Lower leg skin (tissue), 4 donors: ENCODE results near the gene ALS2. TPM values are rescaled to one million over a fixed set of nuclear protein-coding genes. Genes with fewer than 3 reads are reported as not detected.

Source experiments
- DNase-seq, 2 donors: peaks; one replicate each; pipeline ENCODE4 v3.0.0-alpha.2; 2019; ENCODE audit warnings: low spot score in 2 of 2
- H3K4me3 ChIP-seq: fragments of 200-600 bp; sonication (generic); 2 replicates; pipeline ENCODE4 v1.5.1; 2017; ENCODE audit warnings: mild to moderate bottlenecking, low read depth; ENCODE audit not compliant: poor library complexity, severe bottlenecking
- POLR2A ChIP-seq, 2 donors: fragments of 450-650 bp; IDR thresholded peaks; one replicate each; pipeline ENCODE4 v1.6.1; 2016 to 2017; ENCODE audit warnings: antibody characterized with exemption in 2 of 2, mild to moderate bottlenecking in 1 of 2, moderate library complexity in 1 of 2
- WGBS, 2 donors: methylation state at CpG; one replicate each; pipeline ENCODE4 v1.1.5; 2018; 5-methylcytosine and 5-hydroxymethylcytosine counted together
- intact Hi-C: fragments of 100-400 bp; cut with DNase I; formaldehyde crosslinking; loops from one replicate; pipeline ENCODE4 v1.15.0; 2023; ENCODE audit warnings: low total_unique reads
- total RNA-seq, 4 donors: library from RNA; depleted of rRNA; stranded (reverse); fragments of >200 nt; gene quantifications; one replicate each; pipeline ENCODE4 v1.1.0, GENCODE V29; 2016
- TF ChIP-seq, protein P1 (sequence below), 3 donors: fragments of 450-650 bp; IDR thresholded peaks; one replicate each; pipeline ENCODE4 v1.5.1; 2016; ENCODE audit warnings: antibody characterized with exemption in 3 of 3, mild to moderate bottlenecking in 3 of 3, moderate library complexity in 2 of 3

ALS2 gene
- total RNA-seq, 4 donors from 2014 or later: 8.6 to 26.4 (median 17.9) TPM

DNA sequence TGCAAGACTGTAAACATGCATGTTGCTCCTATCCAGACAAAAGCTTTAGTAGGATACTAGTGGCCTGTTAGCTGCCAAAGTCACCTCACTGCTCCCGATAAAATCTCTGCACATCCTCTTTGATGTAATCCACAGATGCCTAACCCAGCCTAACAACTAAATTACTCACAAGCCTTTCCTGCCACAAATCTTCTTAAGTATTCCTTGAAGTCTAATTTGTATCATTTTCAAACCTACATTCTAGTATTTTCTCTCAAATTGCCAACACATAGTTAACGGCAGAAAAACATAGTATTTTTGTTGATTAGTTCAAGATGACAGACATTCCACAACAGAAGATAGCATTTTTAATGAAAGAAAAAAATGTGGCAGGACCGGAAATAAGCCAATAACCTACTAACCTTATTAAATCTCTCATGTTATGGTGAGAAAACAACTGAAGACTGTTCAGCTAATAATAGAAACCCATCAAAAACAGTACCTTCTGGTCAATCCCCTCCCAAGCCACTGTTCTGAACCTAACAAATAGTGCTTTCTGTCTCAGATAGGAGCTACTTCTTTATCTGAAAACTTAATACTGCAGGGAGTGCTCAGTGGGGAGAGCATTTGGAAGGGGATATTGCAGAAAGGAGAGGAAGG is 82.0 kb downstream of the ALS2 start, which contains the start of gene MPP4:
MPP4 (minus strand) TSS at position 57 of the 639 bp plus-strand sequence. CDS start 4,690 bp downstream, outside the sequence.
- H3K4me3 ChIP-seq: no peak within 1 kb of the TSS
- WGBS, 2 donors: 14 to 23% methylated on average over 3 of the region's 3 CpGs
- DNase-seq: no peak
- intact Hi-C loops: no loop called here
- TF ChIP-seq, protein P1, sequence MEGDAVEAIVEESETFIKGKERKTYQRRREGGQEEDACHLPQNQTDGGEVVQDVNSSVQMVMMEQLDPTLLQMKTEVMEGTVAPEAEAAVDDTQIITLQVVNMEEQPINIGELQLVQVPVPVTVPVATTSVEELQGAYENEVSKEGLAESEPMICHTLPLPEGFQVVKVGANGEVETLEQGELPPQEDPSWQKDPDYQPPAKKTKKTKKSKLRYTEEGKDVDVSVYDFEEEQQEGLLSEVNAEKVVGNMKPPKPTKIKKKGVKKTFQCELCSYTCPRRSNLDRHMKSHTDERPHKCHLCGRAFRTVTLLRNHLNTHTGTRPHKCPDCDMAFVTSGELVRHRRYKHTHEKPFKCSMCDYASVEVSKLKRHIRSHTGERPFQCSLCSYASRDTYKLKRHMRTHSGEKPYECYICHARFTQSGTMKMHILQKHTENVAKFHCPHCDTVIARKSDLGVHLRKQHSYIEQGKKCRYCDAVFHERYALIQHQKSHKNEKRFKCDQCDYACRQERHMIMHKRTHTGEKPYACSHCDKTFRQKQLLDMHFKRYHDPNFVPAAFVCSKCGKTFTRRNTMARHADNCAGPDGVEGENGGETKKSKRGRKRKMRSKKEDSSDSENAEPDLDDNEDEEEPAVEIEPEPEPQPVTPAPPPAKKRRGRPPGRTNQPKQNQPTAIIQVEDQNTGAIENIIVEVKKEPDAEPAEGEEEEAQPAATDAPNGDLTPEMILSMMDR (IDR thresholded peaks at IDR 0.05): no peak
- TF ChIP-seq POLR2A (IDR thresholded peaks at IDR 0.05): no peak

DNA sequence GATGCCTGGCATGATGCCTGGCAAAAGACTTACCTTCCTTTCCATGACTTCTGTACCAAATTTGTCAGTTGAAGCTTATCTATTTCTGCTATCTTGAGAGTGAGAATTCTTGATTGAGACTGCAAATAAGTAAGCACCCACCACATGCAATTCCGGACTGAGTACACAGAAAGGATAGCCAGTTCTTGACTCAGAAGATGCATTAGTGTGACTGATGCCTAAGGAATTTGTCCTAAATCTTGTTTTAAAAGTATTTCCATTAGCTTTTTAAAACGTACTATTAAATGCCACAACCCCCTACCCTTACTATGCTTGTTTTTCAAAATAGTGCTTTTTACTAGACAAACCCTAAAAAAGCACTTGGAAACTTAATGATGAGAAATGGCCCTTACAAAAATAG is 82.8 kb downstream of the ALS2 start:
- no peak overlapping the region for H3K4me3 ChIP-seq
- no peak for TF ChIP-seq POLR2A (IDR thresholded peaks at IDR 0.05)
- TF ChIP-seq, protein P1 (IDR thresholded peaks at IDR 0.05): no peak
- intact Hi-C loops: no loop called here
- WGBS, 2 donors: 36 to 46% methylated on average over 2 of the region's 2 CpGs
- DNase-seq: no peak

DNA sequence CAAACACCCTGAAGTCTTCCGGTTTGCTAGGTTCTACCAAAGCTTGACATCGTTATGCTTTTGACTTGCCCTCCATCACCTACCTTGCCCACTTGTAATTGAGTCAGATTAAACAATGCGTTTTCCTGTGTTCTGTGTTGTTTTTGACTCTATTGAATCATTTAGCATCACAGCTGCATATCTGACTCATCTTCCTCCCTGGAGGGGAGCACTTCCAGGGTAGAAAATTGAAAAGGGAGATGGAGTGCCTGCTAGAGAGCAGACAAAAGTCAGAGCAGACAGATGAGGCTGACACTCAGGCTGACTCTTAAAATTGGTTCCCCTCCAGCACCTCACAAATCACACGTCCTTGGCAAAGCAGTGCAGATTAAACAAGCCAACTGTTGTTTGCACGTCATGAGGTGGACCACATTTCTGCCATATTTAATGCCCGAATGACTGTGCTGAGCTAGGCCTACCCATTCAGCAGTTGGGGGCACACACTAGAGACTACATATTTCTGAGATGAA is 84.5 kb downstream of the ALS2 start:
- intact Hi-C loops: no loop called here
- WGBS, 2 donors: 47 to 58% methylated on average over 6 of the region's 6 CpGs

DNA sequence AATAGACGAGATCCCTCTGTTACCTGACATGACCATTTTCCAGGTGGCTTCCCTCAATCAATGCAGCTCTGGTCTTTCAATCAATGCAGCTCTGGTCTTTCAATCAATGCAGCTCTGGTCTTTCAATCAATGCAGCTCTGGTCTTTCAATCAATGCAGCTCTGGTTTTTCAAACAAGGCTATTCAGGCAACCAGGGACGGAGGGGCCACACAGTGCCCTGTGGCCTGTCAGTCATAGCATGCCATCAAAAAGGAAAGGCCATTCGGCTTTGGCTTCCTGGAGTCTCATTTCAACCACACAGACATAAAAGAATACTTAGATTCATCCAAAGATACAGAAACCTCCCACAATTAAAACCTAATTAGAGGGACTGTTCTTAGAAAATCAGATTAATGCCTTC is 95.6 kb downstream of the ALS2 start:
- intact Hi-C loops: no loop called here
- no peak overlapping the region for H3K4me3 ChIP-seq
- 90 to 95% methylated on average over 3 of the region's 3 CpGs for WGBS, 2 donors
- TF ChIP-seq, protein P1 (IDR thresholded peaks at IDR 0.05): no peak
- TF ChIP-seq POLR2A (IDR thresholded peaks at IDR 0.05): no peak
- DNase-seq: no peak

More for the DNA sequence above, 84.5 kb downstream of the ALS2 start:
- no peak overlapping the region for H3K4me3 ChIP-seq
- TF ChIP-seq, protein P1 (IDR thresholded peaks at IDR 0.05): no peak
- TF ChIP-seq POLR2A (IDR thresholded peaks at IDR 0.05): no peak
- no peak for DNase-seq

DNA sequence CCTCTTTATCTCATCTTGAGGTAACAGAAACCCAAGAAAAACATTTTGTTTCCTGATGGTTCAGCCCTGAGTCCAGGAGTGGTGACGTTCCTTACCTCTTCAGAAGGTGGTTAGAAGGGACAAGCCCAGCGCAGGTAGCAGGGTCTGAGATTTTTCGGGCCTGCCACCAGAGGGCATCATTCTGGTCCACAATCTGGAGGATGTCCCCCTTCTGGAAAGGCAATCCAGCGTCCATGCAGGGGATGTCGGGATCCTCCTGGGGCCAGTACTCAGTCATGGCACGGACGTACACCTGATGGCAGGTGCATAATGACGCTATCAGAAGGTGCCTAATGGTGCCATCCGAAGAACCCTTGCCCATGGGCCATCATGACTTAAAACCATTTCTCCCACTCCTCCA is 100.0 kb downstream of the ALS2 start:
- no peak overlapping the region for H3K4me3 ChIP-seq
- intact Hi-C loops: no loop called here
- no peak for DNase-seq
- WGBS, 2 donors: 60 to 62% methylated on average over 9 of the region's 9 CpGs
- TF ChIP-seq POLR2A (IDR thresholded peaks at IDR 0.05): no peak
- TF ChIP-seq, protein P1 (IDR thresholded peaks at IDR 0.05): no peak
